ENCODE data around the gene GNA14.

DNA sequence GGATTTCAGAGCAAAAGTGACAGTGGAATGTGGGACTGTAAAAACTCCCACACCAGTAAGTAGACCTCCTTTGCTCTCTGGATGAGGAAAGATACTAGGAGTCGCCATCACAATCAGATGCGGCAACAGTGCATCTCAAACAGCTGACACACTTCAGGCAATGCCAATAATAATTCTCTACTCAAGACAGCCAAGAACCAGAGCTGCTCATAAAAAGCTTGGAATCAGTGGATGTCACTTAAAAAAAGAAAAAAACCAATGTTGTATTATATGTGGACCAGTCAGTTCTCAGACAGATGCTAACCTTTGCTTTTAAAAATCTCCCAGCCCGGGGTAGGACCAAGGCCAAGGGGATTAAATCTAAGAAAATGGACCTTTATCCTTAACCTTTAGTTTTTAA lies 185.0 kb downstream of the GNA14 start:
- TF ChIP-seq, protein P1, sequence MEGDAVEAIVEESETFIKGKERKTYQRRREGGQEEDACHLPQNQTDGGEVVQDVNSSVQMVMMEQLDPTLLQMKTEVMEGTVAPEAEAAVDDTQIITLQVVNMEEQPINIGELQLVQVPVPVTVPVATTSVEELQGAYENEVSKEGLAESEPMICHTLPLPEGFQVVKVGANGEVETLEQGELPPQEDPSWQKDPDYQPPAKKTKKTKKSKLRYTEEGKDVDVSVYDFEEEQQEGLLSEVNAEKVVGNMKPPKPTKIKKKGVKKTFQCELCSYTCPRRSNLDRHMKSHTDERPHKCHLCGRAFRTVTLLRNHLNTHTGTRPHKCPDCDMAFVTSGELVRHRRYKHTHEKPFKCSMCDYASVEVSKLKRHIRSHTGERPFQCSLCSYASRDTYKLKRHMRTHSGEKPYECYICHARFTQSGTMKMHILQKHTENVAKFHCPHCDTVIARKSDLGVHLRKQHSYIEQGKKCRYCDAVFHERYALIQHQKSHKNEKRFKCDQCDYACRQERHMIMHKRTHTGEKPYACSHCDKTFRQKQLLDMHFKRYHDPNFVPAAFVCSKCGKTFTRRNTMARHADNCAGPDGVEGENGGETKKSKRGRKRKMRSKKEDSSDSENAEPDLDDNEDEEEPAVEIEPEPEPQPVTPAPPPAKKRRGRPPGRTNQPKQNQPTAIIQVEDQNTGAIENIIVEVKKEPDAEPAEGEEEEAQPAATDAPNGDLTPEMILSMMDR (IDR thresholded peaks at IDR 0.05; ENCODE audit: extremely low read depth in 1 of 2, insufficient read depth in 1 of 2, low read depth in 1 of 2, low read length in 2 of 2), result no peak
- no peak for TF ChIP-seq POLR2A (IDR thresholded peaks at IDR 0.05; ENCODE audit: low read depth, low read length)
